Gastrocnemius medialis (tissue), 4 donors: Measurements from ENCODE around the gene PEX12. TPM values are rescaled to one million over a fixed set of nuclear protein-coding genes. Genes with fewer than 3 reads are reported as not detected.

Source experiments
- ATAC-seq, 2 donors: fragments of 150-250 bp; one replicate each; pipeline ENCODE4 v1.9.1; 2016
- DNase-seq, 2 donors: peaks; one replicate each; pipeline ENCODE4 v3.0.0-alpha.2; 2019
- H3K27ac ChIP-seq, 4 donors: fragments of 200-600 bp; sonication (generic); 1 replicate in 1 of 4; 2 replicates in 3 of 4; pipeline ENCODE4 v1.5.1; 2016 to 2018; ENCODE audit warnings: mild to moderate bottlenecking in 2 of 4, moderate library complexity in 1 of 4
- H3K27me3 ChIP-seq, 3 donors: fragments of 200-600 bp; sonication (generic) in 2 of 3; 1 replicate in 1 of 3; 2 replicates in 2 of 3; pipeline versions ENCODE4 v1.5.1 to v1.6.0; 2016 to 2019; ENCODE audit warnings: mild to moderate bottlenecking in 1 of 3, moderate library complexity in 1 of 3
- H3K36me3 ChIP-seq, 2 donors: fragments of 200-600 bp; sonication (generic) in 1 of 2; one replicate each; pipeline ENCODE4 v1.5.1; 2017 to 2018
- H3K4me1 ChIP-seq, 2 donors: fragments of 200-600 bp; sonication (generic) in 1 of 2; one replicate each; pipeline ENCODE4 v1.5.1; 2016 to 2017; ENCODE audit warnings: mild to moderate bottlenecking in 2 of 2
- H3K4me3 ChIP-seq, 4 donors: fragments of 200-600 bp; sonication (generic) in 3 of 4; 1 replicate in 1 of 4; 2 replicates in 3 of 4; pipeline ENCODE4 v1.5.1; 2016 to 2019; ENCODE audit warnings: mild to moderate bottlenecking in 2 of 4
- H3K9me3 ChIP-seq, 3 donors: fragments of 200-600 bp; sonication (generic) in 2 of 3; 1 replicate in 1 of 3; 2 replicates in 2 of 3; pipeline ENCODE4 v1.5.1; 2016 to 2019
- CTCF ChIP-seq, 5 experiments: fragments of 450-650 bp in 3 of 5; fragments of 200-600 bp in 2 of 5; sonication (generic) in 2 of 5; IDR thresholded peaks in 4 of 5; conservative IDR thresholded peaks in 1 of 5; 1 replicate in 4 of 5; 2 replicates in 1 of 5; pipeline ENCODE4 v1.5.1; 2016 to 2019; ENCODE audit warnings: antibody characterized with exemption in 5 of 5, mild to moderate bottlenecking in 3 of 5, moderate library complexity in 3 of 5
- POLR2A ChIP-seq, 2 donors: fragments of 450-650 bp; IDR thresholded peaks; one replicate each; pipeline ENCODE4 v1.6.1; 2017; ENCODE audit warnings: antibody characterized with exemption in 2 of 2, mild to moderate bottlenecking in 2 of 2, moderate library complexity in 2 of 2
- in situ Hi-C, 4 donors: fragments of 200-750 bp; cut with MboI; loops; one replicate each; pipeline versions ENCODE4 v1.15.0 to v1.8.0; 2017; ENCODE audit warnings: low sequenced_read_pairs in 4 of 4
- intact Hi-C: fragments of 100-400 bp; cut with DNase I; formaldehyde crosslinking; loops from one replicate; pipeline ENCODE4 v1.15.1; 2023; ENCODE audit warnings: low total_unique reads
- total RNA-seq, 4 donors: library from RNA; depleted of rRNA; stranded (reverse); fragments of >200 nt; gene quantifications; one replicate each; pipeline versions ENCODE4 v1.1.0 to v1.2.3, GENCODE V29; 2016

Gene PEX12
- total RNA-seq, 4 donors from 2014 or later, result 4.4 to 14.2 (median 6.2) TPM

- no peak for ATAC-seq
- no peak for DNase-seq
- Histone ChIP-seq H3K36me3 (no peaks in the 10 kb centered on the region), H3K9me3 (no peaks in the 10 kb centered on the region), H3K27me3 (no peaks in the 10 kb centered on the region), H3K4me1 (peaks cover 0 to 12% of the 10 kb centered on the region in 2 donors), H3K27ac (no peak overlapping the region), H3K4me3 (no peak overlapping the region)
- intact Hi-C loops (loop anchor here (5.0 kb wide), 1 partner anchor 301 kb away; the partner anchor contains the start of gene SLFN5), in situ Hi-C loops (loop anchor here in 2 of 4 donors (10.0 to 25.0 kb wide), 2 partner anchors 106 to 388 kb away; partner anchors contain the start of genes SLFN12 (in 1 of the 2) and SLFN13 (in 1 of the 2))
- TF ChIP-seq CTCF (IDR thresholded peaks at IDR 0.05 in 4 of 5, conservative IDR thresholded peaks at IDR 0.05 in 1 of 5), result no peak
- TF ChIP-seq POLR2A (IDR thresholded peaks at IDR 0.05), result no peak
These were observed 35.4 kb downstream of the PEX12 start for GRCh38 chr17:35542990-35543389.

GRCh38 chr17:35541434-35541833, 36.9 kb downstream of the PEX12 start:
- Histone ChIP-seq H3K4me1 (peaks cover 0 to 17% of the 10 kb centered on the region in 2 donors), H3K36me3 (no peaks in the 10 kb centered on the region), H3K27me3 (no peaks in the 10 kb centered on the region), H3K9me3 (no peaks in the 10 kb centered on the region), H3K4me3 (peak overlapping the region; percentile 26 to 39 (median 35)), H3K27ac (peak overlapping the region; percentile 46 to 67 (median 52))
- DNase-seq (no peak), ATAC-seq (no peak)
- TF ChIP-seq POLR2A (IDR thresholded peaks at IDR 0.05) (no peak), CTCF (IDR thresholded peaks at IDR 0.05 in 4 of 5, conservative IDR thresholded peaks at IDR 0.05 in 1 of 5) (no peak)
- in situ Hi-C loops (loop anchor here in 2 of 4 donors (10.0 to 25.0 kb wide), 2 partner anchors 104 to 387 kb away; partner anchors contain the start of genes SLFN12 (in 1 of the 2) and SLFN13 (in 1 of the 2)), intact Hi-C loops (loop anchor here (5.0 kb wide), 1 partner anchor 299 kb away; the partner anchor contains the start of gene SLFN5)

- Histone ChIP-seq H3K27ac (peak overlapping the region; percentile 46 to 67 (median 52)), H3K27me3 (no peaks in the 10 kb centered on the region), H3K4me1 (peaks cover 0 to 17% of the 10 kb centered on the region in 2 donors), H3K4me3 (peak overlapping the region; percentile 26 to 39 (median 35)), H3K9me3 (no peaks in the 10 kb centered on the region), H3K36me3 (no peaks in the 10 kb centered on the region)
- ATAC-seq (peak in 1 of 2 donors; percentile 40), DNase-seq (peak; percentile 15 to 30)
- in situ Hi-C loops (loop anchor here in 2 of 4 donors (10.0 to 25.0 kb wide), 2 partner anchors 103 to 386 kb away; partner anchors contain the start of genes SLFN12 (in 1 of the 2) and SLFN13 (in 1 of the 2)), intact Hi-C loops (loop anchor here (5.0 kb wide), 1 partner anchor 298 kb away; the partner anchor contains the start of gene SLFN5)
- no peak for TF ChIP-seq CTCF (IDR thresholded peaks at IDR 0.05 in 4 of 5, conservative IDR thresholded peaks at IDR 0.05 in 1 of 5)
- no peak for TF ChIP-seq POLR2A (IDR thresholded peaks at IDR 0.05)
These were observed 37.6 kb downstream of the PEX12 start for GRCh38 chr17:35540589-35541404.

GRCh38 chr17:35539659-35540026, 38.7 kb downstream of the PEX12 start:
- in situ Hi-C loops, result loop anchor here (5.0 to 25.0 kb wide), 6 partner anchors 102 to 385 kb away; partner anchors contain the start of genes SLFN12 (in 1 of the 4) and SLFN13 (in 1 of the 4)
- Histone ChIP-seq H3K4me1 (peaks cover 0 to 17% of the 10 kb centered on the region in 2 donors), H3K27ac (peak overlapping the region in 1 of 4 donors; percentile 8), H3K9me3 (no peaks in the 10 kb centered on the region), H3K36me3 (no peaks in the 10 kb centered on the region), H3K27me3 (no peaks in the 10 kb centered on the region), H3K4me3 (peak overlapping the region in 3 of 4 donors; percentile 11 to 14 (median 12))
- intact Hi-C loops, result loop anchor here (1.0 to 10.0 kb wide), 4 partner anchors 226 to 395 kb away; partner anchors contain the start of genes NLE1, SLFN5 and UNC45B
- peak in 1 of 5 experiments; percentile 18 for TF ChIP-seq CTCF (IDR thresholded peaks at IDR 0.05 in 4 of 5, conservative IDR thresholded peaks at IDR 0.05 in 1 of 5)
- no peak for TF ChIP-seq POLR2A (IDR thresholded peaks at IDR 0.05)
- DNase-seq (no peak), ATAC-seq (no peak)
